K562 (cell line): ENCODE measurements around the gene PLCB1. TPM values are rescaled to one million over a fixed set of nuclear protein-coding genes. Genes with fewer than 3 reads are reported as not detected.

ENCODE experiments used
- ATAC-seq: fragments of 200-7000 bp; cut with Tn5 transposase; 3 replicates; pipeline ENCODE4 v1.9.1; 2020; ENCODE audit warnings: moderate library complexity
- BruUV-seq: library from RNA; stranded (reverse); fragments of 400-500 nt; replicated peaks from 2 replicates; lab custom pipeline; 2021; lab: Mats Ljungman, UMichigan
- CTCF ChIA-PET: fragments of 300-600 bp; formaldehyde crosslinking; extraction: SDS; loops from one replicate; lab custom pipeline; 2021; ENCODE audit warnings: low intra/inter-chr PET ratio; lab: Yijun Ruan, JAX
- POLR2A ChIA-PET: fragments of 300-600, 350-650 bp; sonication (Branson Sonifier 250); formaldehyde crosslinking; extraction: SDS; loops from one replicate; lab custom pipeline; 2021; ENCODE audit warnings: antibody characterized with exemption, inconsistent platforms; lab: Yijun Ruan, JAX
- DNase-seq, 4 experiments: peaks; one replicate each; pipeline versions ENCODE4 v3.0.0 to v3.0.0-alpha.2; 2011 to 2018; ENCODE audit warnings: low spot score in 3 of 4, mixed read lengths in 3 of 4; ENCODE audit errors: extremely low read depth in 1 of 4
- FAIRE-seq: peaks from 2 replicates; lab custom pipeline; 2011; peaks lifted over from hg19 to GRCh38; lab: Jason Lieb, UNC
- H2AFZ ChIP-seq: 2 replicates; pipeline ENCODE4 v1.6.0; 2011; ENCODE audit warnings: low read depth, low read length, control low read depth, inconsistent platforms
- H3K27ac ChIP-seq: fragments of 200-600 bp; 3 replicates; pipeline ENCODE4 v1.8.0; 2011; ENCODE audit warnings: low read depth, mild to moderate bottlenecking, control low read depth, inconsistent platforms, low read length, moderate library complexity, mixed read lengths; ENCODE audit errors: extremely low read depth
- H3K27me3 ChIP-seq, 2 experiments: fragments of 300-600 bp in 1 of 2; 2 replicates in 1 of 2; 3 replicates in 1 of 2; pipeline versions ENCODE4 v1.6.0 to v1.8.0; 2011; ENCODE audit warnings: inconsistent platforms in 2 of 2, low read length in 2 of 2, mild to moderate bottlenecking in 1 of 2, mixed read lengths in 1 of 2, moderate library complexity in 1 of 2; ENCODE audit not compliant: control insufficient read depth in 2 of 2, insufficient read depth in 2 of 2
- H3K36me3 ChIP-seq: fragments of 300-600 bp; 3 replicates; pipeline ENCODE4 v1.8.0; 2011; ENCODE audit warnings: mild to moderate bottlenecking, low read length, inconsistent platforms; ENCODE audit not compliant: control insufficient read depth, insufficient read depth
- H3K4me1 ChIP-seq, 2 experiments: fragments of 200-600 bp in 1 of 2; replicated peaks in 1 of 2; 2 replicates in 1 of 2; 3 replicates in 1 of 2; pipeline versions ENCODE4 v1.5.1 to v1.8.0; 2011; ENCODE audit warnings: inconsistent platforms in 2 of 2, low read length in 2 of 2, mild to moderate bottlenecking in 1 of 2, mixed read lengths in 1 of 2, moderate library complexity in 1 of 2; ENCODE audit not compliant: control insufficient read depth in 2 of 2, insufficient read depth in 2 of 2
- H3K4me2 ChIP-seq: 2 replicates; pipeline ENCODE4 v1.6.1; 2011; ENCODE audit warnings: low read length, control low read depth, inconsistent platforms, mixed read lengths; ENCODE audit not compliant: insufficient read depth
- H3K4me3 ChIP-seq: fragments of 200-600 bp; sonication (generic), shearing (Covaris generic); 2 replicates; pipeline ENCODE4 v1.5.1; 2016; ENCODE audit warnings: control low read depth, inconsistent platforms
- H3K79me2 ChIP-seq: fragments of 200-600 bp; 3 replicates; pipeline ENCODE4 v1.8.0; 2011; ENCODE audit warnings: low read length, inconsistent platforms; ENCODE audit not compliant: control insufficient read depth, insufficient read depth
- H3K9ac ChIP-seq, 2 experiments: 2 replicates each; pipeline versions ENCODE4 v1.6.0 to v1.6.1; 2011; ENCODE audit warnings: low read depth in 2 of 2, low read length in 2 of 2, control low read depth in 1 of 2, inconsistent platforms in 1 of 2, mild to moderate bottlenecking in 1 of 2, mixed read lengths in 1 of 2; ENCODE audit not compliant: insufficient read depth in 1 of 2
- H3K9me1 ChIP-seq: one replicate; pipeline ENCODE4 v1.6.0; 2011; ENCODE audit warnings: inconsistent platforms, mild to moderate bottlenecking, low read length, moderate library complexity; ENCODE audit not compliant: control insufficient read depth, insufficient read depth
- H3K9me3 ChIP-seq: replicated peaks from 2 replicates; pipeline ENCODE4 v1.5.1; 2011; ENCODE audit warnings: low read depth, low read length, inconsistent platforms; ENCODE audit not compliant: control insufficient read depth, insufficient read depth
- H4K20me1 ChIP-seq: replicated peaks from 2 replicates; pipeline ENCODE4 v1.6.1; 2011; ENCODE audit warnings: low read length, inconsistent platforms, mixed read lengths; ENCODE audit not compliant: control insufficient read depth, insufficient read depth
- ATF3 ChIP-seq, 2 experiments: fragments of 450-650 bp in 1 of 2; sonication (generic) in 1 of 2; formaldehyde crosslinking in 1 of 2; IDR thresholded peaks in 1 of 2; conservative IDR thresholded peaks in 1 of 2; 2 replicates each; pipeline versions ENCODE4 v1.6.1 to v1.8.1; 2016 to 2023; ENCODE audit warnings: mild to moderate bottlenecking in 2 of 2, moderate library complexity in 2 of 2, inconsistent platforms in 1 of 2, missing genetic modification reagents in 1 of 2
- CC2D1A ChIP-seq: fragments of 450-650 bp; IDR thresholded peaks from 2 replicates; pipeline ENCODE4 v1.6.1; 2017; ENCODE audit warnings: mild to moderate bottlenecking
- CHAMP1 ChIP-seq: fragments of 450-650 bp; IDR thresholded peaks from 2 replicates; pipeline ENCODE4 v1.6.1; 2016; ENCODE audit warnings: mild to moderate bottlenecking
- FOS ChIP-seq: IDR thresholded peaks from 3 replicates; pipeline ENCODE4 v1.6.1; 2011; ENCODE audit not compliant: insufficient read length; ENCODE audit errors: extremely low read depth
- NFE2 ChIP-seq: IDR thresholded peaks from 2 replicates; pipeline ENCODE4 v1.6.1; 2014; ENCODE audit warnings: antibody characterized with exemption, low read depth
- PRPF4 ChIP-seq: fragments of 200-400 bp; formaldehyde crosslinking; IDR thresholded peaks from one replicate; pipeline ENCODE4 v1.6.1; 2017; ENCODE audit warnings: low read length, low read depth, mild to moderate bottlenecking; ENCODE audit not compliant: insufficient read depth, poor library complexity, severe bottlenecking
- RBM22 ChIP-seq: fragments of 200-400 bp; formaldehyde crosslinking; IDR thresholded peaks from 2 replicates; pipeline ENCODE4 v1.6.1; 2018; ENCODE audit warnings: low read length, low read depth; ENCODE audit not compliant: poor library complexity, severe bottlenecking
- RUNX1 ChIP-seq: sonication (generic); IDR thresholded peaks from 2 replicates; pipeline ENCODE4 v1.6.1; 2016; ENCODE audit warnings: antibody characterized with exemption, low read depth
- ZNF407 ChIP-seq: fragments of 450-650 bp; IDR thresholded peaks from 2 replicates; pipeline ENCODE4 v1.6.1; 2016; ENCODE audit warnings: low read depth
- in situ Hi-C: fragments of 300-500 bp; cut with MboI; formaldehyde crosslinking; loops from 4 replicates; pipeline ENCODE4 v1.15.0; 2018; ENCODE audit warnings: inconsistent platforms, mixed read lengths
- intact Hi-C: fragments of 100-400 bp; cut with micrococcal nuclease; formaldehyde crosslinking; loops from 2 replicates; pipeline ENCODE4 v1.14.2; 2022
- polyA plus RNA-seq, 8 experiments: library from polyadenylated mRNA; depleted of rRNA in 4 of 8; stranded (reverse) in 5 of 8; unstranded in 3 of 8; fragments of >200 nt; fragmentation: Nextera tagmentation in 2 of 8; fragmentation: Illumina TruSeq in 1 of 8; extraction: Ambion mirVana in 2 of 8; extraction: Trizol in 1 of 8; gene quantifications; 2 replicates each; pipeline versions ENCODE4 v1.2.1 to v1.2.3, GENCODE V29; 2011 to 2014; ENCODE audit warnings: inconsistent platforms in 1 of 8, missing spikeins in 1 of 8
- total RNA-seq, 7 experiments: library from RNA; depleted of rRNA in 6 of 7; stranded (reverse); fragments of >200 nt in 6 of 7; fragmentation: Illumina TruSeq in 2 of 7; extraction: Trizol in 2 of 7; gene quantifications; 2 replicates each; pipeline versions ENCODE4 v1.2.1 to v1.2.3, GENCODE V29; 2011 to 2021; ENCODE audit warnings: low replicate concordance in 1 of 7

PLCB1 gene
- total and polyA plus RNA-seq, 9 of the 15 experiments (the other 6 are each of a cell fraction or from before 2014, with no cell fraction given): 0.34 to 3.1 (median 1.3) TPM

GRCh38 chr20:8456765-8457164 is 324.7 kb downstream of the PLCB1 start:
- Histone ChIP-seq H3K9ac (no peak overlapping the region), H3K4me1 (no peaks in the 10 kb centered on the region), H3K9me3 (no peaks in the 10 kb centered on the region), H3K27ac (no peak overlapping the region), H3K9me1 (no peaks in the 10 kb centered on the region), H4K20me1 (no peaks in the 10 kb centered on the region), H3K36me3 (no peaks in the 10 kb centered on the region), H3K79me2 (no peaks in the 10 kb centered on the region), H3K27me3 (no peaks in the 10 kb centered on the region), H3K4me3 (no peak overlapping the region), H3K4me2 (no peak overlapping the region), H2AFZ (no peak overlapping the region)
- FAIRE-seq (no peak), ATAC-seq (no peak), DNase-seq (no peak)
- POLR2A ChIA-PET: no interaction called here
- no TSS peak for BruUV-seq
- in situ Hi-C loops: no loop called here
- CTCF ChIA-PET: no interaction called here
- intact Hi-C loops: no loop called here
- TF ChIP-seq PRPF4: no peak
- TF ChIP-seq CHAMP1: no peak
- TF ChIP-seq ATF3 (IDR thresholded peaks at IDR 0.05): no peak
- TF ChIP-seq ATF3 (CRISPR knock-in tag; conservative IDR thresholded peaks at IDR 0.05): no peak
- no peak for TF ChIP-seq ZNF407
- no peak for TF ChIP-seq RUNX1
- TF ChIP-seq CC2D1A: no peak
- no peak for TF ChIP-seq RBM22
- TF ChIP-seq NFE2: no peak
- no peak for TF ChIP-seq FOS
